UCSD-AML1 (cell line): ENCODE results near the gene PSMF1.
A peak's percentile ranks its signal among the peaks of the same experiment; 100 is the strongest.
"Not testable (repeated sequence)": the region's sequence is repeated elsewhere in the genome, so short reads cannot be mapped to it uniquely, and the experiment has no call there.

Experiments used
- DNase-seq: peaks from one replicate; lab custom pipeline; 2025; ENCODE audit not compliant: unreplicated experiment; lab: John Stamatoyannopoulos, UW

The PSMF1 gene

GRCh38 chr20:1122388-1123315 lies 4.2 kb downstream of the PSMF1 start:
- no peak for DNase-seq

GRCh38 chr20:1123666-1124065 lies 5.3 kb downstream of the PSMF1 start:
- no peak for DNase-seq

GRCh38 chr20:1124421-1124820 lies 6.0 kb downstream of the PSMF1 start:
- DNase-seq, result no peak

GRCh38 chr20:1125277-1125676 lies 6.9 kb downstream of the PSMF1 start:
- no peak for DNase-seq

- DNase-seq, result no peak
Measured at GRCh38 chr20:1127840-1128239, 9.4 kb downstream of the PSMF1 start.

- DNase-seq, result no peak
Measured at GRCh38 chr20:1130058-1130694, 11.8 kb downstream of the PSMF1 start.

GRCh38 chr20:1130847-1131246 lies 12.4 kb downstream of the PSMF1 start:
- peak; percentile 58 for DNase-seq

GRCh38 chr20:1131354-1131753 lies 13.0 kb downstream of the PSMF1 start:
- DNase-seq, result no peak

GRCh38 chr20:1134355-1134754 lies 16.0 kb downstream of the PSMF1 start:
- no peak for DNase-seq

- DNase-seq, result no peak
Measured at GRCh38 chr20:1134836-1135235, 16.4 kb downstream of the PSMF1 start.

GRCh38 chr20:1137236-1137635 lies 18.8 kb downstream of the PSMF1 start:
- no peak for DNase-seq

- DNase-seq, result no peak
Measured at GRCh38 chr20:1144401-1145172, 26.2 kb downstream of the PSMF1 start.

- no peak for DNase-seq
Measured at GRCh38 chr20:1146957-1147356, 28.6 kb downstream of the PSMF1 start.

GRCh38 chr20:1149812-1150211 lies 31.4 kb downstream of the PSMF1 start:
- DNase-seq, result not testable (repeated sequence)

GRCh38 chr20:1150218-1150617 lies 31.8 kb downstream of the PSMF1 start:
- no peak for DNase-seq

- no peak for DNase-seq
Measured at GRCh38 chr20:1150968-1151367, 32.6 kb downstream of the PSMF1 start.

- DNase-seq, result no peak
Measured at GRCh38 chr20:1154226-1154625, 35.8 kb downstream of the PSMF1 start.

GRCh38 chr20:1154691-1155090 lies 36.3 kb downstream of the PSMF1 start:
- DNase-seq, result no peak

- no peak for DNase-seq
Measured at GRCh38 chr20:1155342-1155741, 36.9 kb downstream of the PSMF1 start.

GRCh38 chr20:1160496-1160895 lies 42.1 kb downstream of the PSMF1 start:
- no peak for DNase-seq

- DNase-seq, result no peak
Measured at GRCh38 chr20:1160991-1161390, 42.6 kb downstream of the PSMF1 start.

GRCh38 chr20:1163105-1163504 lies 44.7 kb downstream of the PSMF1 start:
- no peak for DNase-seq
